Chondrocyte (in vitro differentiated cells): Measurements from ENCODE around the gene TRAPPC6A. TPM values are rescaled to one million over a fixed set of nuclear protein-coding genes. Genes with fewer than 3 reads are reported as not detected.

Experiments used
- DNase-seq: peaks from one replicate; pipeline ENCODE4 v3.0.0; 2021; ENCODE audit warnings: mixed read lengths, low spot score
- H3K27ac Mint-ChIP-seq: one replicate; pipeline ENCODE4 v1.8.0; 2021; ENCODE audit warnings: mild to moderate bottlenecking, moderate library complexity, mixed read lengths; ENCODE audit not compliant: unreplicated experiment
- H3K27me3 Mint-ChIP-seq: 2 replicates; pipeline ENCODE4 v1.8.0; 2021; ENCODE audit warnings: low read depth, mixed read lengths
- H3K36me3 Mint-ChIP-seq: 2 replicates; pipeline ENCODE4 v1.8.0; 2021; ENCODE audit warnings: low read depth, mixed read lengths
- H3K4me1 Mint-ChIP-seq: 2 replicates; pipeline ENCODE4 v1.8.0; 2021; ENCODE audit warnings: low read depth, mild to moderate bottlenecking, mixed read lengths
- H3K4me3 Mint-ChIP-seq: one replicate; pipeline ENCODE4 v1.8.0; 2021; ENCODE audit warnings: mild to moderate bottlenecking, moderate library complexity, mixed read lengths; ENCODE audit not compliant: unreplicated experiment
- H3K9me3 Mint-ChIP-seq: 2 replicates; pipeline ENCODE4 v1.8.0; 2021; ENCODE audit warnings: low read depth, mixed read lengths
- total RNA-seq: library from RNA; stranded (reverse); gene quantifications from 3 replicates; pipeline ENCODE4 v1.2.1, GENCODE V29; 2021
- TF ChIP-seq, protein P1 (sequence below): fragments of 200-600 bp; sonication (generic); IDR thresholded peaks from 2 replicates; pipeline ENCODE4 v1.5.0; 2021; ENCODE audit warnings: antibody characterized with exemption, mild to moderate bottlenecking, moderate library complexity

The TRAPPC6A gene
- total RNA-seq, 1 donor from 2014 or later: 12.7 TPM

DNA sequence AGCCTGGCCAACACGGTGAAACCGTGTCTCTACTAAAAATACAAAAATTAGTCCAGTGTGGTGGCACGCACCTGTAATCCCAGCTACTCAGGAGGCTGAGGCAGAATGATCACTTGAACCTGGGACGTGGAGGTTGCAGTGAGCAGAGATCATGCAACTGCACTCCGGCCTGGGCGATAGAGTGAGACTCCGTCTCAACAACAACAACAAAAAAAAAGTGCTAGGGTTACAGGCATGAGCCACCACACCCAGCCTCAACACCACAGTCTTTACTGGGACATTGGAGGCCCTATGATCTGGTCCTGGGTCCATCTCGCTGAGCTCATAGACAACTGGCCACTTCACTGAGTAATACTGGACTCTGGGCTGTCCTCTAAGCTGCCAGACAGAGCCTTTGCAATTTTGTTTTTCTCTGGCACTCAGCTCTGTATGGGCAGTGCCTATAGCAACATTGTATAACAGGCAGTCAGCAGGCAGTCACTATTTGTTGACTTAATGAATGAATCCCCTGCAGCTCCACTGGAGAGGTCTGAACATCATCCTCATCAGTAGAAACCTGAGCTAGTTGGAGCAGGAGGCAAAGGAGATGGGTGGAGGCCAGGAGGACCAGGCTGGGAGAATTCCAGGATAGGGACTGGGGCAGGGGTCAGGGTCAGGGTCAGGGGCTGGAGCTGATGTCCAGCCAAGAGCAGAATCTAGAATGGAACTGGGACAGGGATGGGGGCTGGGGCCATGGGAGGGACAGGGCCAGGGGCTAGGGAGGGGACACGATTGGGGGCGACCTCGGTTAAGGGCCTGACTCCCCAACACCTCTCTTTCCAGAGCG is 8.7 kb upstream of the TRAPPC6A start:
- Mint-ChIP-seq H3K27me3 (no peaks in the 10 kb centered on the region), H3K9me3 (peaks cover 7% of the 10 kb centered on the region), H3K27ac (peak overlapping the region; percentile 63), H3K4me3 (no peak overlapping the region), H3K36me3 (peaks cover 12% of the 10 kb centered on the region), H3K4me1 (peaks cover 13% of the 10 kb centered on the region)
- no peak for DNase-seq
- TF ChIP-seq, protein P1, sequence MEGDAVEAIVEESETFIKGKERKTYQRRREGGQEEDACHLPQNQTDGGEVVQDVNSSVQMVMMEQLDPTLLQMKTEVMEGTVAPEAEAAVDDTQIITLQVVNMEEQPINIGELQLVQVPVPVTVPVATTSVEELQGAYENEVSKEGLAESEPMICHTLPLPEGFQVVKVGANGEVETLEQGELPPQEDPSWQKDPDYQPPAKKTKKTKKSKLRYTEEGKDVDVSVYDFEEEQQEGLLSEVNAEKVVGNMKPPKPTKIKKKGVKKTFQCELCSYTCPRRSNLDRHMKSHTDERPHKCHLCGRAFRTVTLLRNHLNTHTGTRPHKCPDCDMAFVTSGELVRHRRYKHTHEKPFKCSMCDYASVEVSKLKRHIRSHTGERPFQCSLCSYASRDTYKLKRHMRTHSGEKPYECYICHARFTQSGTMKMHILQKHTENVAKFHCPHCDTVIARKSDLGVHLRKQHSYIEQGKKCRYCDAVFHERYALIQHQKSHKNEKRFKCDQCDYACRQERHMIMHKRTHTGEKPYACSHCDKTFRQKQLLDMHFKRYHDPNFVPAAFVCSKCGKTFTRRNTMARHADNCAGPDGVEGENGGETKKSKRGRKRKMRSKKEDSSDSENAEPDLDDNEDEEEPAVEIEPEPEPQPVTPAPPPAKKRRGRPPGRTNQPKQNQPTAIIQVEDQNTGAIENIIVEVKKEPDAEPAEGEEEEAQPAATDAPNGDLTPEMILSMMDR: no peak

DNA sequence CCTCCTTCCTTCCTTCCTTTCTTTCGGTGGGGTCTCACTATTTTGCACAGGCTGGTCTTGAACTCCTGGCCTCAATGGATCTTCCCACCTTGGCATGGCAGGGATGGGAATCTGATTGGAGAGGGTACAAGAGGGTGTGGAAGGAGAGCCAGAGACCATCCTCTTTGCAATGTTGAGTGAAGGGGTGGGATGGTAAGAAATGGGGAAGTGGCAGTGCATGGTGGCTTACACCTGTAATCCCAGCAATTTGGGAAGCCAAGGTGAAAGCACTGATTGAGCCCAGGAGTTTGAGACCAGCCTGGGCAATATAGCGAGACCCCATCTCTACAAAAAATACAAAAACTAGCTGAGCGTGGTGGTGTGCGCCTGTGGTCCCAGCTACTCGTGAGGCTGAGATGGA is 6.1 kb upstream of the TRAPPC6A start:
- Mint-ChIP-seq H3K36me3 (peaks cover 6% of the 10 kb centered on the region), H3K27ac (no peak overlapping the region), H3K4me3 (no peak overlapping the region), H3K9me3 (no peaks in the 10 kb centered on the region), H3K27me3 (no peaks in the 10 kb centered on the region), H3K4me1 (peaks cover 33% of the 10 kb centered on the region)
- DNase-seq: no peak
- TF ChIP-seq, protein P1: no peak

DNA sequence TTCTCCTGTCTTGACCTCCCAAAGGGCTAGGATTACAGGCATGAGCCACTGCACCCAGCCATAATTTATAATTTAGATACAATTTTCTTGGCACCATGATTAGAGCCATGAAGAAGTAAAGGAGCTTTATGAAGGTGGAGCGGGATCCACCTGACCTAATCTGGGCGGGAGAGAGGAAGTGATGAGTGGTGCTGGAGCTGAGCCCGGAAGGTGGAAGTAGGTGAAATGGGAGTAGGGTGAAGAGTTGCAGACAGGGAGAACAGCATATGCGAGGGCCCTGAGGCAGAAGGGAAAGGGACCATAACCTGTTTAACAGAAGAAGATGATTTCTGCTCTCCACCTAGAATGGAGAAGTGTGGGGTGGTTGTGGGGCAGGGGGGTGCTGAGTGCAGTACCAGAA is 4.7 kb upstream of the TRAPPC6A start:
- Mint-ChIP-seq H3K27me3 (no peaks in the 10 kb centered on the region), H3K4me1 (peaks cover 35% of the 10 kb centered on the region), H3K27ac (no peak overlapping the region), H3K4me3 (no peak overlapping the region), H3K36me3 (peaks cover 6% of the 10 kb centered on the region), H3K9me3 (no peaks in the 10 kb centered on the region)
- TF ChIP-seq, protein P1: no peak
- DNase-seq: no peak

DNA sequence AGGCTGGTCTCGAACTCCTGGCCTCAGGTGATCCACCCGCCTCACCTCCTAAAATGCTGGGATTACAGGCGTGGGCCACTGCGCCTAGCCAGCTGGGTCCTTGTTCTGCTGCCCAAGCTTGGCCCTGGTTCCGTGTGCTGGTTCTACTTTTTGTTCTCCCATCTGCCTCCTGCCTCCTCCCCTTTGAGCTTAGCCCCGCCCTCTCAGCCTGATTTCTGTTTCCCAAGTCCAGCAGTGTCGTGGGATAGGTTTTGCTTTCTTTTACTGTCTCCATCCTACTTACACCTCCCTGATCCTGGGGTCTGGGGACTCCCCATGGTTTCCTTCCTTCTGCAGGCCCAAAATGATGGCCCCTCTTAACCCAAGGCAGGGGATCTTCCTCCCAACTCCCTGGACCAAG is 2.9 kb upstream of the TRAPPC6A start:
- no peak for DNase-seq
- Mint-ChIP-seq H3K27me3 (no peaks in the 10 kb centered on the region), H3K36me3 (peaks cover 6% of the 10 kb centered on the region), H3K27ac (peak overlapping the region; percentile 66), H3K4me3 (peak overlapping the region; percentile 55), H3K9me3 (no peaks in the 10 kb centered on the region), H3K4me1 (peaks cover 33% of the 10 kb centered on the region)
- TF ChIP-seq, protein P1: no peak

DNA sequence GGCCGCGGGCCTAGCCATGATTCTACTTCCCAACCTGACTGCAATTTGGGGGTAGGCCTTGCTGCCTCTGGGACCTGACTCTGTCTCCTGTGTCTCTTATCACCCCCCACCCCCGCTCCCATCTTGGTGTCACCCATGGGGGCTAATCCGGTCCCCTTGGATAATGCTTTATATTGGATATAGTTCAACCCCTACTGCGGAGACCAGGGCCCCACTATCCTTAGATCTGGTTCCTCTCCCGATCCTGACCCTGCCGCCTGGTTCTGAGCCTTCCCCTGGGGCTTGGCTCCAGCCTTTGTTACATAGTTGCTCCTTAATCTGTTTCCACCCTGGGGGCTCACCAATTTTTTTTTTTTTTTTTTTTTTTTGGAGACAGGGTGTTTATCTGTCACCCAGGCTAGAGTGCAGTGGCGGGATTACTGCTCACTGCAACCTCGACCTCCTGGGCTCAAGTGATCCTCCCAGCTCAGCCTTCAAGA is 1.9 kb upstream of the TRAPPC6A start:
- Mint-ChIP-seq H3K4me3 (peak overlapping the region; percentile 71), H3K4me1 (peaks cover 33% of the 10 kb centered on the region), H3K27me3 (no peaks in the 10 kb centered on the region), H3K27ac (peak overlapping the region; percentile 86), H3K36me3 (peaks cover 5% of the 10 kb centered on the region), H3K9me3 (no peaks in the 10 kb centered on the region)
- no peak for DNase-seq
- TF ChIP-seq, protein P1: no peak
